Measurements from ENCODE around the gene PIGC.

DNA sequence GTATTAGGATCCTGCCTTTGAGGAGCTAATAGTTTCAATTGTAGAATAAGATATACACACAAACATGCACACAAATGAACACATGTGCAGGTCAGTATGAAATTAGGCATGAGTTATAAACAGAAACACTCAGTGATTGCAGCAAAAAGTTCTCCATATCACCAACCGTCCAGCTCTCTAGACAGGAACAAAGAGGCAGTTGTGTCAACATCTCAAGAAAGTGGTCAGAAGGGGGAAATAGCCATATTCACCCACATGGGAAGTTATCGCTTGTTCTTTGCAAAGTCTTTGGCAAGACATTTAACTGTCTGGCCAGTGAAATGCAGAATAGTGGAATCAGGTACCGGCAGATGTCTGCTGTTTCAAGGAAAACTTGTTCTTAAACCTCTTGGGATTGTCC, 29.4 kb upstream of the PIGC start:
- TF ChIP-seq, protein P1, sequence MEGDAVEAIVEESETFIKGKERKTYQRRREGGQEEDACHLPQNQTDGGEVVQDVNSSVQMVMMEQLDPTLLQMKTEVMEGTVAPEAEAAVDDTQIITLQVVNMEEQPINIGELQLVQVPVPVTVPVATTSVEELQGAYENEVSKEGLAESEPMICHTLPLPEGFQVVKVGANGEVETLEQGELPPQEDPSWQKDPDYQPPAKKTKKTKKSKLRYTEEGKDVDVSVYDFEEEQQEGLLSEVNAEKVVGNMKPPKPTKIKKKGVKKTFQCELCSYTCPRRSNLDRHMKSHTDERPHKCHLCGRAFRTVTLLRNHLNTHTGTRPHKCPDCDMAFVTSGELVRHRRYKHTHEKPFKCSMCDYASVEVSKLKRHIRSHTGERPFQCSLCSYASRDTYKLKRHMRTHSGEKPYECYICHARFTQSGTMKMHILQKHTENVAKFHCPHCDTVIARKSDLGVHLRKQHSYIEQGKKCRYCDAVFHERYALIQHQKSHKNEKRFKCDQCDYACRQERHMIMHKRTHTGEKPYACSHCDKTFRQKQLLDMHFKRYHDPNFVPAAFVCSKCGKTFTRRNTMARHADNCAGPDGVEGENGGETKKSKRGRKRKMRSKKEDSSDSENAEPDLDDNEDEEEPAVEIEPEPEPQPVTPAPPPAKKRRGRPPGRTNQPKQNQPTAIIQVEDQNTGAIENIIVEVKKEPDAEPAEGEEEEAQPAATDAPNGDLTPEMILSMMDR (IDR thresholded peaks at IDR 0.05) = no peak
- TF ChIP-seq, protein P2, sequence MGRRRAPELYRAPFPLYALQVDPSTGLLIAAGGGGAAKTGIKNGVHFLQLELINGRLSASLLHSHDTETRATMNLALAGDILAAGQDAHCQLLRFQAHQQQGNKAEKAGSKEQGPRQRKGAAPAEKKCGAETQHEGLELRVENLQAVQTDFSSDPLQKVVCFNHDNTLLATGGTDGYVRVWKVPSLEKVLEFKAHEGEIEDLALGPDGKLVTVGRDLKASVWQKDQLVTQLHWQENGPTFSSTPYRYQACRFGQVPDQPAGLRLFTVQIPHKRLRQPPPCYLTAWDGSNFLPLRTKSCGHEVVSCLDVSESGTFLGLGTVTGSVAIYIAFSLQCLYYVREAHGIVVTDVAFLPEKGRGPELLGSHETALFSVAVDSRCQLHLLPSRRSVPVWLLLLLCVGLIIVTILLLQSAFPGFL (CRISPR knock-in tag; IDR thresholded peaks at IDR 0.05; ENCODE audit: borderline replicate concordance) = no peak
- TF ChIP-seq NR1H2 (CRISPR knock-in tag; IDR thresholded peaks at IDR 0.05) = no peak
